Natural killer cell (primary cell): ENCODE data around the gene NCEH1. TPM values are rescaled to one million over a fixed set of nuclear protein-coding genes. Genes with fewer than 3 reads are reported as not detected.
A peak's percentile ranks its signal among the peaks of the same experiment; 100 is the strongest.

ENCODE experiments used
- ATAC-seq, 3 donors: fragments of 150-1000 bp in 2 of 3; fragments of 200-7000 bp in 1 of 3; cut with Tn5 transposase; 1 replicate in 1 of 3; 2 replicates in 2 of 3; pipeline ENCODE4 v1.10.0; 2021; ENCODE audit warnings: mild to moderate bottlenecking in 2 of 3, moderate library complexity in 2 of 3
- DNase-seq, 2 donors: peaks; one replicate each; pipeline versions ENCODE4 v3.0.0 to v3.0.0-alpha.2; 2013 to 2021; ENCODE audit warnings: mixed read lengths in 1 of 2
- H3K27ac ChIP-seq: one replicate; pipeline ENCODE4 v1.5.1; 2013; ENCODE audit warnings: mild to moderate bottlenecking, low read length
- H3K27me3 ChIP-seq: one replicate; pipeline ENCODE4 v1.6.1; 2013; ENCODE audit warnings: low read length; ENCODE audit not compliant: control insufficient read depth, insufficient read depth
- H3K36me3 ChIP-seq: one replicate; pipeline ENCODE4 v1.6.1; 2013; ENCODE audit warnings: low read length; ENCODE audit not compliant: control insufficient read depth, insufficient read depth
- H3K4me1 ChIP-seq: one replicate; pipeline ENCODE4 v1.6.1; 2013; ENCODE audit warnings: low read length; ENCODE audit not compliant: control insufficient read depth, insufficient read depth
- H3K4me3 ChIP-seq: one replicate; pipeline ENCODE4 v1.5.1; 2013; ENCODE audit warnings: low read length
- H3K9me3 ChIP-seq: one replicate; pipeline ENCODE4 v1.6.1; 2013; ENCODE audit warnings: low read length; ENCODE audit not compliant: control insufficient read depth, insufficient read depth
- H3K27ac Mint-ChIP-seq, 2 donors: one replicate each; pipeline ENCODE4 v1.8.0; 2022; ENCODE audit warnings: mild to moderate bottlenecking in 2 of 2, mixed read lengths in 2 of 2, moderate library complexity in 1 of 2
- H3K27me3 Mint-ChIP-seq, 2 donors: one replicate each; pipeline ENCODE4 v1.8.0; 2022; ENCODE audit warnings: low read depth in 2 of 2, mixed read lengths in 2 of 2
- H3K36me3 Mint-ChIP-seq: one replicate; pipeline ENCODE4 v1.8.0; 2022; ENCODE audit warnings: mixed read lengths
- H3K4me1 Mint-ChIP-seq, 2 donors: one replicate each; pipeline ENCODE4 v1.8.0; 2022; ENCODE audit warnings: mixed read lengths in 2 of 2
- H3K4me3 Mint-ChIP-seq: one replicate; pipeline ENCODE4 v1.8.0; 2022; ENCODE audit warnings: mild to moderate bottlenecking, moderate library complexity, mixed read lengths
- H3K9me3 Mint-ChIP-seq, 2 donors: one replicate each; pipeline ENCODE4 v1.8.0; 2022; ENCODE audit warnings: mixed read lengths in 2 of 2
- CTCF ChIP-seq: fragments of 200-600 bp; IDR thresholded peaks from one replicate; pipeline ENCODE4 v1.8.0; 2022; ENCODE audit warnings: antibody characterized with exemption
- WGBS: methylation state at CpG from one replicate; pipeline ENCODE4 v1.1.7; 2013; ENCODE audit warnings: missing lambda C conversion rate; ENCODE audit not compliant: insufficient coverage; 5-methylcytosine and 5-hydroxymethylcytosine counted together
- intact Hi-C: fragments of 100-400 bp; cut with micrococcal nuclease; formaldehyde crosslinking; loops from one replicate; pipeline ENCODE4 v1.14.2; 2022
- total RNA-seq, 4 donors: library from RNA; stranded (reverse); fragments of 120-200 nt in 1 of 4; gene quantifications; one replicate each; pipeline versions ENCODE4 v1.2.3 to v1.2.4, GENCODE V29; 2013 to 2022

Gene NCEH1
- total RNA-seq, 3 donors from 2014 or later (not counting 1 experiment from before 2014, with no cell fraction given): 3.5 to 6.8 (median 5.3) TPM

- DNase-seq: no peak
Measured at GRCh38 chr3:172609750-172610149, 101.1 kb downstream of the NCEH1 start.

GRCh38 chr3:172608575-172608974, 102.3 kb downstream of the NCEH1 start:
- intact Hi-C loops: no loop called here
- peaks cover 4% of the 10 kb centered on the region in 2 donors for H3K9me3 Mint-ChIP-seq
- TF ChIP-seq CTCF: no peak
- H3K36me3 ChIP-seq: no peaks in the 10 kb centered on the region
- WGBS: 97% methylated on average over 2 of the region's 2 CpGs
- H3K4me1 Mint-ChIP-seq: peaks cover 8 to 12% of the 10 kb centered on the region in 2 donors
- ATAC-seq (no peak), DNase-seq (no peak)
- no peak overlapping the region for H3K27ac ChIP-seq
- peaks cover 11% of the 10 kb centered on the region for H3K36me3 Mint-ChIP-seq
- H3K27me3 ChIP-seq: no peaks in the 10 kb centered on the region
- peaks cover 4% of the 10 kb centered on the region for H3K9me3 ChIP-seq
- no peak overlapping the region for H3K27ac Mint-ChIP-seq
- no peaks in the 10 kb centered on the region for H3K27me3 Mint-ChIP-seq
- no peak overlapping the region for H3K4me3 Mint-ChIP-seq
- peaks cover 3% of the 10 kb centered on the region for H3K4me1 ChIP-seq
- no peak overlapping the region for H3K4me3 ChIP-seq

More at GRCh38 chr3:172609750-172610149, 101.1 kb downstream of the NCEH1 start:
- H3K4me1 ChIP-seq: peaks cover 10% of the 10 kb centered on the region
- H3K27me3 Mint-ChIP-seq: no peaks in the 10 kb centered on the region
- peaks cover 4% of the 10 kb centered on the region in 2 donors for H3K9me3 Mint-ChIP-seq
- H3K27me3 ChIP-seq: no peaks in the 10 kb centered on the region
- peaks cover 11% of the 10 kb centered on the region for H3K36me3 Mint-ChIP-seq
- no peak overlapping the region for H3K4me3 Mint-ChIP-seq
- H3K27ac Mint-ChIP-seq: no peak overlapping the region
- peaks cover 14% of the 10 kb centered on the region for H3K9me3 ChIP-seq
- 94% methylated on average over 6 of the region's 6 CpGs for WGBS
- ATAC-seq: no peak
- intact Hi-C loops: no loop called here
- H3K4me1 Mint-ChIP-seq: peaks cover 12 to 14% of the 10 kb centered on the region in 2 donors
- H3K4me3 ChIP-seq: no peak overlapping the region
- no peaks in the 10 kb centered on the region for H3K36me3 ChIP-seq
- H3K27ac ChIP-seq: no peak overlapping the region
- TF ChIP-seq CTCF: no peak

GRCh38 chr3:172607305-172608121, 103.4 kb downstream of the NCEH1 start:
- no peaks in the 10 kb centered on the region for H3K27me3 Mint-ChIP-seq

More at GRCh38 chr3:172607305-172608121, 103.4 kb downstream of the NCEH1 start:
- DNase-seq (peak in 1 of 2 donors; percentile 23), ATAC-seq (no peak)
- Histone ChIP-seq H3K4me1 (peaks cover 3% of the 10 kb centered on the region), H3K4me3 (no peak overlapping the region), H3K9me3 (no peaks in the 10 kb centered on the region), H3K36me3 (no peaks in the 10 kb centered on the region), H3K27ac (no peak overlapping the region), H3K27me3 (no peaks in the 10 kb centered on the region)
- peaks cover 8 to 12% of the 10 kb centered on the region in 2 donors for H3K4me1 Mint-ChIP-seq
- peaks cover 11% of the 10 kb centered on the region for H3K36me3 Mint-ChIP-seq
- TF ChIP-seq CTCF: no peak
- H3K27ac Mint-ChIP-seq: no peak overlapping the region
- peaks cover 4% of the 10 kb centered on the region in 2 donors for H3K9me3 Mint-ChIP-seq
- H3K4me3 Mint-ChIP-seq: no peak overlapping the region
- intact Hi-C loops: no loop called here
- WGBS: 92% methylated on average over 1 of the region's 2 CpGs
